CD4-positive, alpha-beta T cell (primary cell): ENCODE results near the gene CACNG6. TPM values are rescaled to one million over a fixed set of nuclear protein-coding genes. Genes with fewer than 3 reads are reported as not detected.

ENCODE experiments used
- ATAC-seq: fragments of 200-7000 bp; cut with Tn5 transposase; one replicate; pipeline ENCODE4 v1.10.0; 2022; ENCODE audit warnings: mild to moderate bottlenecking; ENCODE audit not compliant: poor library complexity
- CTCF ChIA-PET: fragments of 350-600 bp; sonication (Branson Sonifier 250); formaldehyde crosslinking; loops from one replicate; lab custom pipeline; 2021; ENCODE audit warnings: antibody characterized with exemption, inconsistent platforms; lab: Charles Lee
- POLR2A ChIA-PET: fragments of 350-600 bp; sonication (Branson Sonifier 250); formaldehyde crosslinking; loops from one replicate; lab custom pipeline; 2021; ENCODE audit warnings: antibody characterized with exemption, inconsistent platforms; lab: Charles Lee
- DNase-seq, 14 experiments: peaks; one replicate each; pipeline ENCODE4 v3.0.0-alpha.2; 2013 to 2020; ENCODE audit warnings: mixed read lengths in 2 of 14
- H3K27ac ChIP-seq, 2 donors: one replicate each; pipeline versions ENCODE4 v1.5.1 to v1.7.0; 2013; ENCODE audit warnings: low read length in 2 of 2, low read depth in 1 of 2, mild to moderate bottlenecking in 1 of 2
- H3K27me3 ChIP-seq, 2 experiments: 1 replicate in 1 of 2; 2 replicates in 1 of 2; pipeline versions ENCODE4 v1.6.1 to v1.7.0; 2013; ENCODE audit warnings: low read length in 2 of 2, control low read depth in 1 of 2, mild to moderate bottlenecking in 1 of 2, moderate library complexity in 1 of 2; ENCODE audit not compliant: insufficient read depth in 2 of 2, control insufficient read depth in 1 of 2
- H3K36me3 ChIP-seq: one replicate; pipeline ENCODE4 v1.6.1; 2013; ENCODE audit warnings: low read length, control low read depth; ENCODE audit not compliant: insufficient read depth
- H3K4me1 ChIP-seq: one replicate; pipeline ENCODE4 v1.6.1; 2013; ENCODE audit warnings: low read length, control low read depth; ENCODE audit not compliant: insufficient read depth
- H3K4me3 ChIP-seq: one replicate; pipeline ENCODE4 v1.5.1; 2013; ENCODE audit warnings: mild to moderate bottlenecking, low read length, moderate library complexity
- H3K9me3 ChIP-seq, 2 experiments: 1 replicate in 1 of 2; 2 replicates in 1 of 2; pipeline versions ENCODE4 v1.6.1 to v1.7.0; 2013; ENCODE audit warnings: low read length in 2 of 2, mild to moderate bottlenecking in 2 of 2, control low read depth in 1 of 2, moderate library complexity in 1 of 2; ENCODE audit not compliant: control insufficient read depth in 1 of 2, insufficient read depth in 1 of 2
- H3K27ac Mint-ChIP-seq: one replicate; pipeline ENCODE4 v1.8.0; 2020; ENCODE audit warnings: mixed read lengths
- H3K27me3 Mint-ChIP-seq: one replicate; pipeline ENCODE4 v1.8.0; 2021; ENCODE audit warnings: mixed read lengths
- H3K36me3 Mint-ChIP-seq: one replicate; pipeline ENCODE4 v1.8.0; 2021; ENCODE audit warnings: low read depth, mixed read lengths
- H3K4me1 Mint-ChIP-seq: one replicate; pipeline ENCODE4 v1.8.0; 2021; ENCODE audit warnings: low read depth, mixed read lengths
- H3K4me3 Mint-ChIP-seq: one replicate; pipeline ENCODE4 v1.8.0; 2020; ENCODE audit warnings: mild to moderate bottlenecking, mixed read lengths
- H3K9me3 Mint-ChIP-seq: one replicate; pipeline ENCODE4 v1.8.0; 2020; ENCODE audit warnings: mixed read lengths
- CTCF ChIP-seq: fragments of 200-600 bp; IDR thresholded peaks from one replicate; pipeline ENCODE4 v1.8.0; 2022; ENCODE audit warnings: antibody characterized with exemption, mild to moderate bottlenecking
- intact Hi-C, 2 experiments: fragments of 100-400 bp; cut with DNase I in 1 of 2; cut with micrococcal nuclease in 1 of 2; formaldehyde crosslinking; loops; one replicate each; pipeline versions ENCODE4 v1.15.1 to v1.9.0; 2023 to 2025; cut with DNase I, micrococcal nuclease
- total RNA-seq, 174 experiments: library from RNA in 2 of 174; stranded (reverse) in 2 of 174; gene quantifications; one replicate each; pipeline ENCODE4 v1.2.3 and lab custom pipeline; 2021 to 2026

CACNG6 gene
- total RNA-seq, 2 experiments from 2014 or later = not detected

- Histone ChIP-seq H3K4me3 (peak overlapping the region; percentile 51), H3K36me3 (no peaks in the 10 kb centered on the region), H3K9me3 (peaks cover 0 to 37% of the 10 kb centered on the region in 2 experiments), H3K27me3 (peaks cover 57 to 58% of the 10 kb centered on the region in 2 experiments), H3K27ac (no peak overlapping the region), H3K4me1 (peaks cover 33% of the 10 kb centered on the region)
- no peak overlapping the region for H3K27ac Mint-ChIP-seq
- intact Hi-C loops = loop anchor here in 1 of 2 experiments (5.0 kb wide), 3 partner anchors 110 to 140 kb away; partner anchors contain the start of genes MYADM, NDUFA3, OSCAR and PRPF31
- H3K4me3 Mint-ChIP-seq = peak overlapping the region; percentile 82
- H3K36me3 Mint-ChIP-seq = no peaks in the 10 kb centered on the region
- H3K4me1 Mint-ChIP-seq = peaks cover 38% of the 10 kb centered on the region
- DNase-seq (peak; percentile 32 to 86 (median 54)), ATAC-seq (peak; percentile 75)
- H3K9me3 Mint-ChIP-seq = no peaks in the 10 kb centered on the region
- TF ChIP-seq CTCF = no peak
- H3K27me3 Mint-ChIP-seq = peaks cover 78% of the 10 kb centered on the region
- POLR2A ChIA-PET = interaction anchor here (0.7 kb wide), 1 partner anchor 1499 kb away, joined by 3 read pairs; the partner anchor contains the start of gene ZNF628
- CTCF ChIA-PET = no interaction called here
These were observed 13.9 kb upstream of the CACNG6 start for GRCh38 chr19:53977429-53977990.

DNA sequence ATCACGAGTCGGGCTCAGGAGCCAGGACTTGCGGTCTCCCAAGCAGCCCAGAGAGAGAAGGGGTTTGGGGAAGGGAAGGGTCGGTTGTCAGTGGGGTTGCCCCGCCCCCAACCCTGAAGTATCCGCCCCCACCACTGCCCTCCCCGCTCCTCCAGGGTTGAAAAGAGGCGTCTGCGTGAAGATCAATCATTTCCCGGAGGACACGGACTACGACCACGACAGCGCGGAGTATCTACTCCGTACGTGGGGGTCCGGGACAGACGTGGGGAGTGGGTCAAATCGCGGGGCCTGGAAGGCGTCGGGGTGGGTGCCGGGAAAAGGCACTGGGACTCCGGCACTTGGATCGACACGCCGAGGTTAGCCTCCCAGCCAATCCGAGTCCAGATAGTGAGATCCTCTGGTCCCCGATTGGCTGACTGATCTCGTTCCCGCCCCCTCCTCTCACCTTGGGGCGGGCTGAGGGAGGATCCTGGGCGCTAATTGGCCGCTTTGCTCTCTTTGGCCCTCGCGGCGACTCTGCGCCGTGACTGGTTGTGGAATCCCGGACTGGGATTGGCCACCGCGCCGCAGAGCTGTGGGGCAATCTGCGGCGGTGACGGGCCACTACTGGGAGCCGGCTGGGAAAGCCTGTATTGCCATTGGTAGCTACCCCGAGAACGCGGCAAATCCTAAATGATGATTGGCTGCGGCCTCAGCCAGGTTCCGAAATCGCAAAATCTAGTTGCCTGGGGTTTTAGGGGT lies 13.3 kb upstream of the CACNG6 start:
- Mint-ChIP-seq H3K4me1 (peaks cover 38% of the 10 kb centered on the region), H3K36me3 (no peaks in the 10 kb centered on the region), H3K4me3 (peak overlapping the region; percentile 82), H3K9me3 (no peaks in the 10 kb centered on the region), H3K27ac (no peak overlapping the region), H3K27me3 (peaks cover 72% of the 10 kb centered on the region)
- Histone ChIP-seq H3K4me1 (peaks cover 33% of the 10 kb centered on the region), H3K4me3 (peak overlapping the region; percentile 51), H3K27ac (no peak overlapping the region), H3K9me3 (peaks cover 0 to 37% of the 10 kb centered on the region in 2 experiments), H3K36me3 (no peaks in the 10 kb centered on the region), H3K27me3 (peaks cover 53 to 58% of the 10 kb centered on the region in 2 experiments)
- TF ChIP-seq CTCF = no peak
- intact Hi-C loops = loop anchor here in 1 of 2 experiments (5.0 kb wide), 3 partner anchors 111 to 139 kb away; partner anchors contain the start of genes MYADM, NDUFA3, OSCAR and PRPF31
- POLR2A ChIA-PET = interaction anchor here (0.7 kb wide), 1 partner anchor 1498 kb away, joined by 3 read pairs; the partner anchor contains the start of gene ZNF628
- DNase-seq = peak in 7 of 14 experiments; percentile 11 to 71 (median 34)
- CTCF ChIA-PET = no interaction called here
- peak; percentile 47 for ATAC-seq

GRCh38 chr19:53978975-53979801 lies 12.2 kb upstream of the CACNG6 start:
- no peaks in the 10 kb centered on the region for H3K9me3 Mint-ChIP-seq
- peaks cover 62 to 65% of the 10 kb centered on the region in 2 experiments for H3K27me3 ChIP-seq
- CTCF ChIA-PET = no interaction called here
- H3K4me1 ChIP-seq = peaks cover 33% of the 10 kb centered on the region
- DNase-seq (no peak), ATAC-seq (no peak)
- peaks cover 38% of the 10 kb centered on the region for H3K4me1 Mint-ChIP-seq
- H3K27me3 Mint-ChIP-seq = peaks cover 67% of the 10 kb centered on the region
- H3K4me3 ChIP-seq = no peak overlapping the region
- no peaks in the 10 kb centered on the region for H3K36me3 ChIP-seq
- H3K9me3 ChIP-seq = peaks cover 0 to 47% of the 10 kb centered on the region in 2 experiments
- H3K27ac Mint-ChIP-seq = no peak overlapping the region
- H3K4me3 Mint-ChIP-seq = peak overlapping the region; percentile 62
- H3K36me3 Mint-ChIP-seq = no peaks in the 10 kb centered on the region
- intact Hi-C loops = loop anchor here in 1 of 2 experiments (5.0 kb wide), 3 partner anchors 112 to 138 kb away; partner anchors contain the start of genes MYADM, NDUFA3, OSCAR and PRPF31
- POLR2A ChIA-PET = no interaction called here
- no peak for TF ChIP-seq CTCF
- no peak overlapping the region for H3K27ac ChIP-seq
